ENCODE measurements around the gene SLC9A1.
"Not testable (repeated sequence)": the region's sequence is repeated elsewhere in the genome, so short reads cannot be mapped to it uniquely, and the experiment has no call there.

The SLC9A1 gene

GRCh38 chr1:27130798-27131197 lies 24.1 kb downstream of the SLC9A1 start:
- DNase-seq, result no peak

GRCh38 chr1:27129225-27129624 lies 25.7 kb downstream of the SLC9A1 start:
- DNase-seq, result no peak

DNA sequence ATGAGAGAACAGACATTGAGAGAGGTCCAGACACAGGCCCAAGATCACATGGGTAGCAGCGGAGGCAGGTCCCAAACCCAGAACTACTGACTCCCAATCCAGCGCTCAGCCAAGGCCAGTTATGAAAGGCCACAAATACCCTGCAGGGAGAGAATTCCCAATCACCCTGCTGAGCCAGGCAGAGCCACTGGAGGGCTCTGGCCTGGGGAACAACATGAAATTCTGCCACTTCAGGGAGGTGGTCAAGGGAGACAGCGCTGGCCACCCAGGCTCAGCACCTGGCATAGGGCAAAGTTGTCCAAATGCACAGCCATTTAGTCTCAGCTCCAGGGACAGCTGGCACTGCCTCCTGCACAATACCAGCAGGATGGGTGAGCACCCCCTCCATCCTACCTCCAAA lies 27.5 kb downstream of the SLC9A1 start:
- DNase-seq, result no peak

GRCh38 chr1:27126391-27126790 lies 28.5 kb downstream of the SLC9A1 start:
- no peak for DNase-seq

GRCh38 chr1:27125125-27125524 lies 29.8 kb downstream of the SLC9A1 start:
- not testable (repeated sequence) for DNase-seq

- no peak for DNase-seq
Observed at GRCh38 chr1:27124405-27124804, 30.5 kb downstream of the SLC9A1 start.

GRCh38 chr1:27122652-27123051 lies 32.3 kb downstream of the SLC9A1 start:
- peak; percentile 55 for DNase-seq

DNA sequence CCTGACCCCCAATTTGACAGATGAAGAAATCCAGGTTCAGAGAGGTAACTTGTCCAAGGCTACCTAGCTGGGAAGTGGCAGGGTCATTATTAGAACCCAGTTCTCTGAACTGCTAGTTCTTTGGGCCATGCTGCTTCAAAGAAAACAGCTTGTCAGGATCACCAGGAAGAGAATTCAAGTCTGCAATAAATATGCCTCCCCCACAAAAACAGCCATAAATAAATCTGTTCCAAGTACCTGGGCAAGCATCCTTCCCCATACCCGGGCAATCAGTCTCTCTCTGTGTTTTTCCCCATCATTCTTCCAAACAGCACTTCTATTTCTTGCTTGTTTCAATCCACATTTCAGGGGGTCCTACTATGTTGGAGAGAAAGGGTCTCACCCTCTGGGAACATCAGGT lies 34.1 kb downstream of the SLC9A1 start:
- no peak for DNase-seq

GRCh38 chr1:27118440-27118689 lies 36.6 kb downstream of the SLC9A1 start:
- DNase-seq, result no peak

DNA sequence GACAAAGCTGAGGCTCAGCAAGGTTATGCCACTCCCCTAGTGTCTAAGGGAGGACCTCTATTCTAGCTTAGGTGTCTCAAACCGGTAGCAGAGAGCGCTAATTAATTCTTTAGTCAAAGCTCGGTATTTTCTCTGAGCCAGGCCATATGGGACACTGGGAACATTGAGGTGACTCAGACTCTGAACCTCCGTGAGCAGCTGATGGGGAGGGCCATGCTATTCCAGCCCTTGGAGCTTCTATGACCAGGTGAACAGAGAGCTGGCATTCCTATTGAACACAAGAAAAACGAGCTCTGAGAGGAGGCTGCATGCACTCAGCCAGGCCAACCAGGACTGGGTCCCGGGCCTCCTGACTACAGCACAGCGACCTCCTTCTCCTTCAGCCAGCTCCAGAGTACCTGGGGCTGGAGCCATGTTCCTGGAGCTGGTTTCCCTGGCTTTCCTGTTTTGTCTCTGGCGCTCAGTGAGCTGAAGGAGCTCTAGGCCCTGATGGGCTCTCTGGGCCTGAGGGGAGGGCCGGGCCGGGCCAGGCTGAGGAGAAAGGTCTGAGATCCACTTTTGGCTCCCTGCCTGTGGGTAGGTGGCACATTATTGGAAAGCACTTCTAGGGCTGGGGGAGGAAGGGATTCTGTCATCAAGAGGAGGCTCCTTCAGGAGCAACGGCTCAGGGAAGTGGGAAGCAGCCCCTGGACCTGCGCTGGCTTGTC lies 37.0 kb downstream of the SLC9A1 start:
- no peak for DNase-seq

DNA sequence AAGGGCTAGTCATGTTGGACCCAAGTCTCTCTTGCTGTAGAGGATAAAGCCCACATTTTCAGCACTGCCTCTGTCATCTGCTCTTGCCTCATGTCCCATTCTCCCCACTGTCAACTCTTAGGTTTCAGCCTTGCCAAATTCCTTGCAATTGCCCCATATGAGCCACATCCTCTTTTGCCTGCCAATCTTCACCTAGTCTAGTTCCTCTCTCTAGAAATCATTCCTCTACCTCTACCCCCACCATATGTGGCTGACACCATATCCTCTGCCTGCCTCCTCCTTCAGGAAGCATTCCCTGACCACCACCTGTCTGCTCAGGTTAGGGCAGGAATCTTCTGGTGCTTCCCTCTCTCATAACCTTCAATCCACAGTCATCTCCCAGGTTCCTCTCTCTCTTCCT lies 38.2 kb downstream of the SLC9A1 start:
- no peak for DNase-seq

DNA sequence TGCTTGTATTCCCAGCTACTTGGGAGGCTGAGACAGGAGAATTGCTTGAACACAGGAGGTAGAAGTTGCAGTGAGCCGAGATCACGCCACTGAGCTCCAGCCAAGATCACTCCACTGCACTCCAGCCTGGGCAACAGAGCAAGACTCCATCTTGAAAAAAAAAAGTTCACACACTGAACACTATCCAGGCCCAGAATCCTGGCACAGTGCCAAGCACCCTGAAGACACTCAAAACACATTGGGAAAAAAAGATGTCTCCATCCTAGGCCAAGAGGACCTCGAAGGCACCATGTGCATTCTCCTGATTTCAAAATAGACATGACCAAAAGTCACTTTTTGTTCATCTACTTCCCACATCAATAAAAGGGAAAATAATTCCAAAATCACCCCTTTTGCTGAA lies 38.7 kb downstream of the SLC9A1 start:
- DNase-seq, result peak; percentile 13

DNA sequence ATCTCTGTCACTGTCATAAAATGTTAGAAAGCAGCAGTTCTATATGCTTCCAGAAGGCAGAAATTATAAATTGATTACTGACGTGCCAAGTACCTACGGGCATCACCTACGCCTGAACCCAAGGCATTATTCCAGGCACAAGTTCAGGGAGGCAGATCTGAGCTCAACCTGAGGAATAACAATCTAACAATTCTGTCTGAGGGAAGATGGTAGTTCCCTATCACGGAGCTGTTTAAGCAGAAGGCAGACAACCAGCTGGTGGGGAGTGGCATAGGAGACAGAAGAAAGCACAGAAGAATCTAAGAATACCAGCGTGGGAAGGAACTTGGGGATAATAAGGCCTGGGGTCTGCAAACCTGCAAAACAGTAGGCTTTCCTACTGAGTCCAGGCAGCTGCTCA lies 40.4 kb downstream of the SLC9A1 start:
- no peak for DNase-seq

DNA sequence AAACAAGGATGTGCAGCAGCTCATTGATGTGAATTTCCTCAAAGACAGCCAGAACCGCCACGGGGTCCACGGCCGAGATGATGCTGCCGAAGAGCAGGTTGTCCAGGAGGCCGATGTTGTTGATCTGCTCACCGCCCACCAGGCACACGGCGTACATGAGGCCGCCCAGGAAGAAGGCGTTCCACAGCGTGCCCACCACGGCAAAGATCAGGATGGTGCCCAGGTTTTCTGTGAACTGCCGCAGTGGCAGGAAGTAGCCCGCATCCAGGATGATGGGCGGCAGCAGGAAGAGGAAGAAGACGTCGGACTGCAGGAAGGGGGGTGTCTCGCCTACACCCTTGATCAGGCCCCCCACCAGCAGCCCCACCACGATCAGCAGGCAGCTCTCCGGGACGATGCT lies 41.1 kb downstream of the SLC9A1 start:
- no peak for DNase-seq

GRCh38 chr1:27111626-27112573 lies 43.0 kb downstream of the SLC9A1 start:
- no peak for DNase-seq

- no peak for DNase-seq
Observed at GRCh38 chr1:27109103-27109822, 45.7 kb downstream of the SLC9A1 start.

GRCh38 chr1:27108588-27108987 lies 46.3 kb downstream of the SLC9A1 start:
- no peak for DNase-seq

DNA sequence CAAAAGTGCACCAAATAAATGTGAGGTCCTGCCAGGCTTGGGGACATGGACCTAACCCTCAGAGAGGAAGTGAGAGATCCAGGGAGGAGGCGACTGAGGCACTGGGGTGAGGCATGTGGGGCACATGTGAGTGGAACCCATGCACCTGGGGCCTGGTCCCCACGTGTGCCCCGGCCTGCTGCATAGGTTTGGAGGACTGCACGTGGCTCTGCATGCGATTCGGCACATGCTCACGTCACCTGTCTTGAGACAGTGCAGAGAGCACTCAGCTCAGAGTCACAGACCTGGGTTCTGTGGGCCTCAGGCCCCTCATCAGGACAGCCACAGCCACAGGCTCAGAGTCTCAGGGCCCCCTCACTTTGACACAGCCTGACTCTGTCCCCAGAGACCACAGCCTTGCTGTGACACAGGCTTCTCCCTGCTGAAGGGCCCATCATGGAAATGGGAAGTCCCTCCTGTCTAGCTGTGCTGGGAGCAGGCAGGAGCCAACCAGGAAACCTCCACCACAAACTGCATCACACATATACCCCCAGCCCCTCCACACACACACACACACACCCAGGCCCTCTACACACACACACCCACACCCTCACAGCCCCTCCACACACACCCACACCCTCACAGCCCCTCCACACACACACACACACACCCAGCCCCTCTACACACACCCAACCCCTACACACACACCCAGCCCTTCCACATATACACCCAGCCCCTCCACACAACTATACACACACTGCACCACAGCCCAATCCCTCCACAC lies 48.2 kb downstream of the SLC9A1 start:
- DNase-seq, result no peak

DNA sequence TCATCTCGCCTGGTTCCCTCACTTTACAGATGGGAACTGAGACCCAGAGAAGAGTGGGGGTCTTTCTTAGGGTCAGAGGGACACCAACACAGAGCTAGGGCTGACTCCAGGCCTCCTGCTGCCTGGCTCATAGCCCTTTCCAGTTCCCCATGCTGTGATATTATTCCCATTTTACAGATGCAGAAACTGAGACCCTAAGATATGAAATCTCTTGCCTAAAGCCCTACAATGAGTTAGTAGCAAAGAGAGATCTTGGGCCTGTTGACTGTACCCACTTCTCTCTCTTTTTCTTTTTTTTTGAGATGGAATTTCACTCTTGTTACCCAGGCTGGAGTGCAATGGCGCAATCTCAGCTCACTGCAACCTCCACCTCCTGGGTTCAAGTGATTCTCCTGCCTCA lies 49.9 kb downstream of the SLC9A1 start:
- no peak for DNase-seq

- no peak for DNase-seq
Observed at GRCh38 chr1:27103498-27103897, 51.4 kb downstream of the SLC9A1 start.

- DNase-seq, result peak; percentile 52
Observed at GRCh38 chr1:27102707-27103468, 52.0 kb downstream of the SLC9A1 start.

GRCh38 chr1:27102134-27102706 lies 52.7 kb downstream of the SLC9A1 start:
- DNase-seq, result no peak

Data from NCI-H345 (cell line).